GM23338 (cell line): ENCODE measurements around the gene MACO1. TPM values are rescaled to one million over a fixed set of nuclear protein-coding genes. Genes with fewer than 3 reads are reported as not detected.
A peak's percentile ranks its signal among the peaks of the same experiment; 100 is the strongest.
"Not testable (repeated sequence)": the region's sequence is repeated elsewhere in the genome, so short reads cannot be mapped to it uniquely, and the experiment has no call there.

Experiments
- ATAC-seq: fragments of 200-7000 bp; cut with Tn5 transposase; 3 replicates; pipeline ENCODE4 v1.9.1; 2020
- DNase-seq: peaks from one replicate; pipeline ENCODE4 v3.0.0-alpha.2; 2015; ENCODE audit warnings: low spot score
- H2AFZ ChIP-seq: fragments of 200-600 bp; sonication (generic); 2 replicates; pipeline ENCODE4 v1.8.0; 2016; ENCODE audit warnings: antibody characterized with exemption, mild to moderate bottlenecking, moderate library complexity
- H3F3A ChIP-seq: fragments of 200-600 bp; sonication (generic); replicated peaks from 2 replicates; pipeline ENCODE4 v1.8.0; 2017; ENCODE audit warnings: antibody characterized with exemption, mixed run types, low read depth
- H3K27ac ChIP-seq: fragments of 200-600 bp; sonication (generic); 2 replicates; pipeline ENCODE4 v1.6.1; 2016; ENCODE audit warnings: low read depth
- H3K27me3 ChIP-seq: fragments of 200-600 bp; sonication (generic); 2 replicates; pipeline ENCODE4 v1.8.0; 2016; ENCODE audit warnings: mild to moderate bottlenecking, mixed run types, moderate library complexity; ENCODE audit not compliant: insufficient read depth
- H3K36me3 ChIP-seq: fragments of 200-600 bp; sonication (generic); 2 replicates; pipeline ENCODE4 v1.8.0; 2016; ENCODE audit warnings: mild to moderate bottlenecking; ENCODE audit not compliant: insufficient read depth
- H3K4me1 ChIP-seq: fragments of 200-600 bp; sonication (generic); 2 replicates; pipeline ENCODE4 v1.8.0; 2016; ENCODE audit warnings: mild to moderate bottlenecking, moderate library complexity; ENCODE audit not compliant: insufficient read depth
- H3K4me2 ChIP-seq: fragments of 200-600 bp; sonication (generic); 2 replicates; pipeline ENCODE4 v1.7.1; 2017; ENCODE audit warnings: mixed run types
- H3K4me3 ChIP-seq: fragments of 200-600 bp; sonication (generic); 2 replicates; pipeline ENCODE4 v1.6.1; 2016; ENCODE audit warnings: mixed run types
- H3K79me2 ChIP-seq: fragments of 200-600 bp; sonication (generic); replicated peaks from 2 replicates; pipeline ENCODE4 v1.8.0; 2017; ENCODE audit warnings: mild to moderate bottlenecking; ENCODE audit not compliant: insufficient read depth
- H3K9me2 ChIP-seq: fragments of 200-600 bp; sonication (generic); 2 replicates; pipeline ENCODE4 v1.8.0; 2017; ENCODE audit not compliant: insufficient read depth
- H4K20me1 ChIP-seq: fragments of 200-600 bp; sonication (generic); replicated peaks from 2 replicates; pipeline ENCODE4 v1.8.0; 2017; ENCODE audit warnings: mild to moderate bottlenecking; ENCODE audit not compliant: insufficient read depth
- H3K27ac Mint-ChIP-seq: 2 replicates; pipeline ENCODE4 v1.8.0; 2020; ENCODE audit warnings: inconsistent platforms, mild to moderate bottlenecking, moderate library complexity, mixed read lengths
- H3K27me3 Mint-ChIP-seq: 3 replicates; pipeline ENCODE4 v1.8.0; 2022; ENCODE audit warnings: low read depth, mild to moderate bottlenecking, moderate library complexity, mixed read lengths, inconsistent platforms; ENCODE audit not compliant: insufficient read depth, poor library complexity
- H3K36me3 Mint-ChIP-seq: 3 replicates; pipeline ENCODE4 v1.8.0; 2021; ENCODE audit warnings: low read depth, mild to moderate bottlenecking, inconsistent platforms, moderate library complexity, mixed read lengths
- H3K4me1 Mint-ChIP-seq: 3 replicates; pipeline ENCODE4 v1.8.0; 2020; ENCODE audit warnings: mild to moderate bottlenecking, inconsistent platforms, mixed read lengths
- H3K4me3 Mint-ChIP-seq: 3 replicates; pipeline ENCODE4 v1.8.0; 2021; ENCODE audit warnings: moderate library complexity, mild to moderate bottlenecking, inconsistent platforms, mixed read lengths
- H3K9me3 Mint-ChIP-seq: 3 replicates; pipeline ENCODE4 v1.8.0; 2020; ENCODE audit warnings: moderate library complexity, mild to moderate bottlenecking, inconsistent platforms, mixed read lengths
- CREB1 ChIP-seq: fragments of 250-450 bp; sonication (Bioruptor Pico); IDR thresholded peaks from 2 replicates; pipeline ENCODE4 v1.5.0; 2020; ENCODE audit warnings: low read depth, mild to moderate bottlenecking, moderate library complexity
- CTCF ChIP-seq, 2 experiments: fragments of 200-600 bp in 1 of 2; sonication (generic) in 1 of 2; conservative IDR thresholded peaks; 2 replicates each; pipeline versions ENCODE4 v1.5.1 to v1.6.1; 2016 to 2017; ENCODE audit warnings: antibody characterized with exemption in 2 of 2, low read depth in 2 of 2, mild to moderate bottlenecking in 2 of 2, moderate library complexity in 1 of 2
- EZH2 ChIP-seq: fragments of 200-600 bp; sonication (generic); IDR thresholded peaks from one replicate; pipeline ENCODE4 v1.8.0; 2017; ENCODE audit warnings: antibody characterized with exemption, mild to moderate bottlenecking, low read depth; ENCODE audit not compliant: unreplicated experiment
- EZH2phosphoT487 ChIP-seq: fragments of 200-600 bp; sonication (generic); IDR thresholded peaks from one replicate; pipeline ENCODE4 v1.8.1; 2018; ENCODE audit warnings: antibody characterized with exemption; ENCODE audit not compliant: unreplicated experiment
- JUNB ChIP-seq: IDR thresholded peaks from one replicate; pipeline ENCODE4 v1.6.1; 2016; ENCODE audit warnings: antibody characterized with exemption; ENCODE audit not compliant: unreplicated experiment
- NANOG ChIP-seq: IDR thresholded peaks from 2 replicates; pipeline ENCODE4 v1.6.1; 2016; ENCODE audit warnings: antibody characterized with exemption, borderline replicate concordance
- POLR2AphosphoS5 ChIP-seq: IDR thresholded peaks from 2 replicates; pipeline ENCODE4 v1.6.1; 2016; ENCODE audit warnings: antibody characterized with exemption, low read depth
- STAT1 ChIP-seq: IDR thresholded peaks from one replicate; pipeline ENCODE4 v1.6.1; 2016; ENCODE audit warnings: antibody characterized with exemption; ENCODE audit not compliant: unreplicated experiment
- ZNF331 ChIP-seq: fragments of 250-450 bp; sonication (Bioruptor Pico); IDR thresholded peaks from 2 replicates; pipeline ENCODE4 v1.5.0; 2020; ENCODE audit warnings: low read depth, mild to moderate bottlenecking, moderate library complexity
- polyA plus RNA-seq: library from polyadenylated mRNA; unstranded; fragments of >200 nt; fragmentation: Nextera tagmentation; extraction: Ambion mirVana; gene quantifications from 2 replicates; pipeline ENCODE4 v1.2.1, GENCODE V29; 2016
- total RNA-seq: library from RNA; depleted of rRNA; stranded (reverse); fragments of >200 nt; shearing (Covaris generic); gene quantifications from 2 replicates; pipeline ENCODE4 v1.2.3, GENCODE V29; 2014
- TF ChIP-seq, protein P1 (sequence below): IDR thresholded peaks from one replicate; pipeline ENCODE4 v1.6.1; 2018; ENCODE audit warnings: antibody characterized with exemption; ENCODE audit not compliant: unreplicated experiment
- TF ChIP-seq, protein P2 (sequence below): IDR thresholded peaks from 2 replicates; pipeline ENCODE4 v1.6.1; 2016; ENCODE audit warnings: antibody characterized with exemption

MACO1 gene
- total and polyA plus RNA-seq, 2 experiments from 2014 or later = 9.8 to 10.6 TPM

DNA sequence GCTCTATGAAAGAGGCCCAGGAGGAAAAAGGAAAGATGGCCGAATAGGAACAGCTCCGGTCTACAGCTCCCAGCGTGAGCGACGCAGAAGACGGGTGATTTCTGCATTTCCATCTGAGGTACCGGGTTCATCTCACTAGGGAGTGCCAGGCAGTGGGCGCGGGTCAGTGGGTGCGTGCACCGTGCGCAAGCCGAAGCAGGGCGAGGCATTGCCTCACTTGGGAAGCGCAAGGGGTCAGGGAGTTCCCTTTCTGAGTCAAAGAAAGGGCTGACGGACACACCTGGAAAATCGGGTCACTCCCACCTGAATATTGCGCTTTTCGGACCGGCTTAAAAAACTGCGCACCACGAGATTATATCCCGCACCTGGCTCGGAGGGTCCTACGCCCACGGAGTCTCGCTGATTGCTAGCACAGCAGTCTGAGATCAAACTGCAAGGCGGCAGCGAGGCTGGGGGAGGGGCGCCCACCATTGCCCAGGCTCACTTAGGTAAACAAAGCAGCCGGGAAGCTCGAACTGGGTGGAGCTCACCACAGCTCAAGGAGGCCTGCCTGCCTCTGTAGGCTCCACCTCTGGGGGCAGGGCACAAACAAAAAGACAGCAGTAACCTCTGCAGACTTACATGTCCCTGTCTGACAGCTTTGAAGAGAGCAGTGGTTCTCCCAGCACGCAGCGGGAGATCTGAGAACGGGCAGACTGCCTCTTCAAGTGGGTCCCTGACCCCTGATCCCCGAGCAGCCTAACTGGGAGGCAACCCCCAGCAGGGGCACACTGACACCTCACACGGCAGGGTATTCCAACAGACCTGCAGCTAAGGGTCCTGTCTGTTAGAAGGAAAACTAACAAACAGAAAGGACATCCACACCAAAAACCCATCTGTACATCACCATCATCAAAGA, 76.1 kb downstream of the MACO1 start:
- not testable (repeated sequence) for ATAC-seq, H3K27ac ChIP-seq
- peak overlapping the region; percentile 96 for H3K27ac Mint-ChIP-seq

GRCh38 chr1:25513666-25514065, 83.0 kb downstream of the MACO1 start:
- H3K27me3 Mint-ChIP-seq = peaks cover 3% of the 10 kb centered on the region

More for the DNA sequence above, 76.1 kb downstream of the MACO1 start:
- H3K27me3 ChIP-seq, H3K9me2 ChIP-seq, H3F3A ChIP-seq, H3K36me3 Mint-ChIP-seq, DNase-seq, H3K9me3 Mint-ChIP-seq, H3K79me2 ChIP-seq, H3K36me3 ChIP-seq, H4K20me1 ChIP-seq: not testable (repeated sequence)
- H3K4me3 ChIP-seq = peak overlapping the region; percentile 56
- H3K4me1 Mint-ChIP-seq = peaks cover 42% of the 10 kb centered on the region
- peaks cover 22% of the 10 kb centered on the region for H3K27me3 Mint-ChIP-seq
- H3K4me2 ChIP-seq = peak overlapping the region; percentile 79
- peaks cover 34% of the 10 kb centered on the region for H3K4me1 ChIP-seq
- H3K4me3 Mint-ChIP-seq = peak overlapping the region; percentile 76
- peak overlapping the region; percentile 74; the same call in 1 of the 2 replicates for H2AFZ ChIP-seq

GRCh38 chr1:25515033-25515432, 84.3 kb downstream of the MACO1 start:
- no peak for ATAC-seq
- Mint-ChIP-seq H3K27me3 (peaks cover 7% of the 10 kb centered on the region), H3K27ac (no peak overlapping the region), H3K36me3 (no peaks in the 10 kb centered on the region; the same call in 2 of the 3 replicates), H3K9me3 (peaks cover 9% of the 10 kb centered on the region; the same call in 2 of the 3 replicates), H3K4me1 (peaks cover 11% of the 10 kb centered on the region), H3K4me3 (no peak overlapping the region)
- Histone ChIP-seq H3K4me2 (no peak overlapping the region), H3K27ac (no peak overlapping the region), H2AFZ (no peak overlapping the region), H4K20me1 (no peaks in the 10 kb centered on the region), H3K27me3 (no peaks in the 10 kb centered on the region), H3F3A (no peaks in the 10 kb centered on the region), H3K9me2 (no peaks in the 10 kb centered on the region), H3K79me2 (no peaks in the 10 kb centered on the region), H3K36me3 (no peaks in the 10 kb centered on the region), H3K4me1 (peaks cover 16% of the 10 kb centered on the region), H3K4me3 (no peak overlapping the region)
- no peak for DNase-seq
- TF ChIP-seq JUNB (no peak), STAT1 (no peak), EZH2 (no peak), EZH2phosphoT487 (no peak), CTCF (conservative IDR thresholded peaks at IDR 0.05; ENCODE audit: low read depth in 2 of 2) (no peak), CREB1 (CRISPR knock-in tag) (no peak), ZNF331 (CRISPR knock-in tag) (no peak), POLR2AphosphoS5 (no peak)
- TF ChIP-seq, protein P1, sequence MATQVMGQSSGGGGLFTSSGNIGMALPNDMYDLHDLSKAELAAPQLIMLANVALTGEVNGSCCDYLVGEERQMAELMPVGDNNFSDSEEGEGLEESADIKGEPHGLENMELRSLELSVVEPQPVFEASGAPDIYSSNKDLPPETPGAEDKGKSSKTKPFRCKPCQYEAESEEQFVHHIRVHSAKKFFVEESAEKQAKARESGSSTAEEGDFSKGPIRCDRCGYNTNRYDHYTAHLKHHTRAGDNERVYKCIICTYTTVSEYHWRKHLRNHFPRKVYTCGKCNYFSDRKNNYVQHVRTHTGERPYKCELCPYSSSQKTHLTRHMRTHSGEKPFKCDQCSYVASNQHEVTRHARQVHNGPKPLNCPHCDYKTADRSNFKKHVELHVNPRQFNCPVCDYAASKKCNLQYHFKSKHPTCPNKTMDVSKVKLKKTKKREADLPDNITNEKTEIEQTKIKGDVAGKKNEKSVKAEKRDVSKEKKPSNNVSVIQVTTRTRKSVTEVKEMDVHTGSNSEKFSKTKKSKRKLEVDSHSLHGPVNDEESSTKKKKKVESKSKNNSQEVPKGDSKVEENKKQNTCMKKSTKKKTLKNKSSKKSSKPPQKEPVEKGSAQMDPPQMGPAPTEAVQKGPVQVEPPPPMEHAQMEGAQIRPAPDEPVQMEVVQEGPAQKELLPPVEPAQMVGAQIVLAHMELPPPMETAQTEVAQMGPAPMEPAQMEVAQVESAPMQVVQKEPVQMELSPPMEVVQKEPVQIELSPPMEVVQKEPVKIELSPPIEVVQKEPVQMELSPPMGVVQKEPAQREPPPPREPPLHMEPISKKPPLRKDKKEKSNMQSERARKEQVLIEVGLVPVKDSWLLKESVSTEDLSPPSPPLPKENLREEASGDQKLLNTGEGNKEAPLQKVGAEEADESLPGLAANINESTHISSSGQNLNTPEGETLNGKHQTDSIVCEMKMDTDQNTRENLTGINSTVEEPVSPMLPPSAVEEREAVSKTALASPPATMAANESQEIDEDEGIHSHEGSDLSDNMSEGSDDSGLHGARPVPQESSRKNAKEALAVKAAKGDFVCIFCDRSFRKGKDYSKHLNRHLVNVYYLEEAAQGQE = no peak
- TF ChIP-seq, protein P2, sequence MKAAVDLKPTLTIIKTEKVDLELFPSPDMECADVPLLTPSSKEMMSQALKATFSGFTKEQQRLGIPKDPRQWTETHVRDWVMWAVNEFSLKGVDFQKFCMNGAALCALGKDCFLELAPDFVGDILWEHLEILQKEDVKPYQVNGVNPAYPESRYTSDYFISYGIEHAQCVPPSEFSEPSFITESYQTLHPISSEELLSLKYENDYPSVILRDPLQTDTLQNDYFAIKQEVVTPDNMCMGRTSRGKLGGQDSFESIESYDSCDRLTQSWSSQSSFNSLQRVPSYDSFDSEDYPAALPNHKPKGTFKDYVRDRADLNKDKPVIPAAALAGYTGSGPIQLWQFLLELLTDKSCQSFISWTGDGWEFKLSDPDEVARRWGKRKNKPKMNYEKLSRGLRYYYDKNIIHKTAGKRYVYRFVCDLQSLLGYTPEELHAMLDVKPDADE = no peak

More at GRCh38 chr1:25513666-25514065, 83.0 kb downstream of the MACO1 start:
- H3K36me3 ChIP-seq = no peaks in the 10 kb centered on the region
- no peak overlapping the region for H3K4me2 ChIP-seq
- H4K20me1 ChIP-seq = no peaks in the 10 kb centered on the region
- no peaks in the 10 kb centered on the region for H3F3A ChIP-seq
- TF ChIP-seq EZH2phosphoT487 = no peak
- TF ChIP-seq NANOG = no peak
- no peak for TF ChIP-seq STAT1
- no peak for TF ChIP-seq POLR2AphosphoS5
- peaks cover 9% of the 10 kb centered on the region; the same call in 2 of the 3 replicates for H3K9me3 Mint-ChIP-seq
- no peaks in the 10 kb centered on the region for H3K79me2 ChIP-seq
- no peaks in the 10 kb centered on the region for H3K27me3 ChIP-seq
- H3K4me3 ChIP-seq = no peak overlapping the region
- no peak overlapping the region for H2AFZ ChIP-seq
- no peak for DNase-seq
- H3K27ac Mint-ChIP-seq = no peak overlapping the region
- peaks cover 8% of the 10 kb centered on the region; the same call in 1 of the 2 replicates for H3K4me1 ChIP-seq
- no peaks in the 10 kb centered on the region; the same call in 2 of the 3 replicates for H3K36me3 Mint-ChIP-seq
- peaks cover 7% of the 10 kb centered on the region for H3K4me1 Mint-ChIP-seq
- no peak overlapping the region for H3K4me3 Mint-ChIP-seq
- ATAC-seq = no peak
- H3K9me2 ChIP-seq = no peaks in the 10 kb centered on the region
- no peak overlapping the region for H3K27ac ChIP-seq
